Large intestine (tissue), 12 donors: ENCODE data around the gene KRT9. TPM values are rescaled to one million over a fixed set of nuclear protein-coding genes. Genes with fewer than 3 reads are reported as not detected.
"Not testable (repeated sequence)": the region's sequence is repeated elsewhere in the genome, so short reads cannot be mapped to it uniquely, and the experiment has no call there.

Source experiments
- DNase-seq, 2 donors: peaks; one replicate each; pipeline versions ENCODE4 v3.0.0 to v3.0.0-alpha.2; 2013
- H3K27ac ChIP-seq: one replicate; pipeline ENCODE4 v1.5.1; 2013; ENCODE audit warnings: low read length
- H3K27me3 ChIP-seq: 2 replicates; pipeline ENCODE4 v1.6.1; 2013; ENCODE audit warnings: low read length; ENCODE audit not compliant: control insufficient read depth, insufficient read depth
- H3K36me3 ChIP-seq: 2 replicates; pipeline ENCODE4 v1.6.1; 2013; ENCODE audit warnings: low read length; ENCODE audit not compliant: control insufficient read depth, insufficient read depth
- H3K4me1 ChIP-seq: one replicate; pipeline ENCODE4 v1.6.1; 2013; ENCODE audit warnings: low read length; ENCODE audit not compliant: control insufficient read depth, insufficient read depth
- H3K4me3 ChIP-seq: one replicate; pipeline ENCODE4 v1.5.1; 2013; ENCODE audit warnings: low read length
- H3K9me3 ChIP-seq: one replicate; pipeline ENCODE4 v1.6.1; 2013; ENCODE audit warnings: mild to moderate bottlenecking, low read depth, low read length, moderate library complexity; ENCODE audit not compliant: control insufficient read depth
- WGBS: methylation state at CpG from one replicate; pipeline ENCODE4 v1.1.5; 2013; ENCODE audit warnings: low lambda C conversion rate; ENCODE audit not compliant: insufficient coverage; 5-methylcytosine and 5-hydroxymethylcytosine counted together
- long read RNA-seq, 11 donors: transcript quantifications; one replicate each; lab custom pipeline, GENCODE V29; 2026
- polyA plus RNA-seq: library from polyadenylated mRNA; unstranded; fragments of 120-200 nt; gene quantifications from one replicate; pipeline ENCODE4 v1.2.1, GENCODE V29; 2013

The KRT9 gene
- polyA plus RNA-seq = not detected
- long read RNA-seq, donor 1 = 0 reads
- long read RNA-seq, donor 2 = 0 reads
- long read RNA-seq, donor 3 = 0 reads
- long read RNA-seq, donor 4 = 0 reads
- long read RNA-seq, donor 5 = 0 reads
- long read RNA-seq, donor 6 = 0 reads
- long read RNA-seq, donor 7 = 0 reads
- long read RNA-seq, donor 8 = 0 reads
- long read RNA-seq, donor 9 = 0 reads
- long read RNA-seq, donor 10 = 0 reads
- long read RNA-seq, donor 11 = 0 reads

- WGBS = no CpG with 5 or more reads among the region's 24 CpGs
- H3K9me3 ChIP-seq = no peaks in the 10 kb centered on the region
- DNase-seq = no peak
- no peak within 1 kb of the TSS for H3K4me3 ChIP-seq
- H3K27ac ChIP-seq = no peak within 1 kb of the TSS
- H3K27me3 ChIP-seq = peaks cover 46% of the 10 kb centered on the region
- no peaks in the 10 kb centered on the region for H3K4me1 ChIP-seq
- H3K36me3 ChIP-seq = no peaks in the 10 kb centered on the region
These were observed at the start of gene KRT9 for GRCh38 chr17:41571561-41572434. Gene KRT9 (minus strand): TSS chr17:41572059. CDS start chr17:41571992, 67 bp downstream.

- WGBS = 100% methylated on average over 6 of the region's 11 CpGs
- DNase-seq, H3K4me3 ChIP-seq, H3K9me3 ChIP-seq, H3K27ac ChIP-seq, H3K36me3 ChIP-seq, H3K4me1 ChIP-seq, H3K27me3 ChIP-seq: not testable (repeated sequence)
These were observed 49.6 kb upstream of the KRT9 start for GRCh38 chr17:41621435-41621817.

- Histone ChIP-seq H3K4me3 (no peak overlapping the region), H3K27ac (no peak overlapping the region), H3K27me3 (no peaks in the 10 kb centered on the region), H3K36me3 (no peaks in the 10 kb centered on the region), H3K4me1 (no peaks in the 10 kb centered on the region), H3K9me3 (no peaks in the 10 kb centered on the region)
- DNase-seq = no peak
- no CpG with 5 or more reads among the region's 21 CpGs for WGBS
These were observed 49.0 kb upstream of the KRT9 start for GRCh38 chr17:41620583-41621434.

DNA sequence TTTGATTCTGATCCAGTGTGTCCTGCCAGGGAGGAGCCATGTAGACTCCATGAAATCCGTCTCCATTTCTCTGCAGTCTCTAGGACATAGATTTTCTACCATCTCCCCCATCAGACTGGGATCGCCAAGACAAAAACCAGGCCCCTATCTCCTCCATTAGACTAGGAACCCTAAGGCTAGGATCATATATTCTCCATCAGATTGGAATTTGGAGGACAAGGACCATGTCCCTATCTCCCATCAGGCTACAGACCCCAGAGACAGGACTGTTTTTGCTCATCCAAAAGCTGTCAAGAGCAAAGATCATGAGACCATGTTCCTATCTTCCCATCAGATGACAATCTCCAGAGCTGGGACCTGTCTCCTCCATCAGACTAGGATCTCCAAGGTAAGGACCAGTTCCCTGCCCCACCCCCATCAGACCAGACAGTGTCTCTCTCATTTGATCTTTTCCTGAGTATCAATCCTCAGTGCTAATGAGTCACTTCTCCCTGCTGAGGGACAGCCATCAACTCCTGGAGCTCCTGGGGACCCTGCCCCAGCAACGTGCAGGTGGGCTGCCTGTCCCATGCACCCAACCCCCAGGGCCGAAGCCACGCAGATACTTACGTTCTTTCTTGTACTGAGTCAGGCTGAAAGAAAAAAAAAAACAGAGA is 48.2 kb upstream of the KRT9 start:
- DNase-seq, H3K27ac ChIP-seq, H3K9me3 ChIP-seq, H3K4me3 ChIP-seq, H3K27me3 ChIP-seq, H3K36me3 ChIP-seq, H3K4me1 ChIP-seq: not testable (repeated sequence)
- WGBS = no CpG with 5 or more reads among the region's 6 CpGs

DNA sequence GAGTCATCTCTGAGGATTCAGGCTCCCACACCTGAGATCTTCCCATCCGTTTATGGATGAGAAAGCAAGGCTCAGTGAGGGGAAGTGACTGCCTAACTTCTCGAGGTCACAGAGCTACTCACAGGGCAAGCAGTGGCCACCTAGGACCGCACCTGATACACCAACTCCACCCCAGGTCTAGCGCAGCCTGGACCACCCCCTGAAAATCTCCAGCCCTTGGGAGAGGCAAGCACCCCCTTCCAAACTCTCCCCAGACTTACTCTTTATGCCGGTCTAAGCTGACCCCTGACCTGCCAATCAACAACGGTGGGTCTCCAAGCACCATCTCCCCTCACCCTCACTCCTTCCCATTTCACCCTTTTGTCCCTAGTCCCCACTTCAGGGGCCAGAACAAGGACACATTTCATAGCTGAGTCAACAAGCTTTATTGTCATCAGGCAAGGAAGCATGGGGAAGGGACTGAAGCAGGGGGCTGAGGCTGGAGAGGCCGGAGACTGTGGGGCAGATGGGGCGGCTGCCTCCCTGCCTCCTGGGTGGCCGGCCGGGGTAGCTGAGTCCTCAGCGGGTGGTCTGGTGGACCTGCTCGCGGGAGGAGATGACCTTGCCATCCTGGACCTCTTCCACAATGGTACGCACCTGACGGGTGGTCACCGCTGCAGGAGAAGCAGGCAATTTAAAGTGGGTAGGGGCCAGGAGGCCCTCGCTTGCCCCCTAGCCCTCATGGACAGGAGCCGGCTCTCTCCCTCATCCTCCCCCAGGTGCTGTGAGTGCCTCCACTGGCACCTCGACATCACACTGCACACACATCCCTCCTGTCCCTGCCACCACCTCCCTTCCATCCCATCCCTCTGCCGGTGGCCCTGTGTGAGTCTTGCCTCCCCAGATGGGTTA is 47.4 kb upstream of the KRT9 start:
- WGBS = no CpG with 5 or more reads among the region's 20 CpGs
- no peak for DNase-seq
- Histone ChIP-seq H3K4me3 (no peak overlapping the region), H3K4me1 (no peaks in the 10 kb centered on the region), H3K27ac (no peak overlapping the region), H3K9me3 (no peaks in the 10 kb centered on the region), H3K27me3 (no peaks in the 10 kb centered on the region), H3K36me3 (no peaks in the 10 kb centered on the region)

GRCh38 chr17:41618341-41619035 is 46.6 kb upstream of the KRT9 start:
- WGBS = no CpG with 5 or more reads among the region's 13 CpGs
- Histone ChIP-seq H3K27me3 (no peaks in the 10 kb centered on the region), H3K9me3 (no peaks in the 10 kb centered on the region), H3K36me3 (no peaks in the 10 kb centered on the region), H3K4me3 (no peak overlapping the region), H3K27ac (no peak overlapping the region), H3K4me1 (no peaks in the 10 kb centered on the region)
- no peak for DNase-seq

DNA sequence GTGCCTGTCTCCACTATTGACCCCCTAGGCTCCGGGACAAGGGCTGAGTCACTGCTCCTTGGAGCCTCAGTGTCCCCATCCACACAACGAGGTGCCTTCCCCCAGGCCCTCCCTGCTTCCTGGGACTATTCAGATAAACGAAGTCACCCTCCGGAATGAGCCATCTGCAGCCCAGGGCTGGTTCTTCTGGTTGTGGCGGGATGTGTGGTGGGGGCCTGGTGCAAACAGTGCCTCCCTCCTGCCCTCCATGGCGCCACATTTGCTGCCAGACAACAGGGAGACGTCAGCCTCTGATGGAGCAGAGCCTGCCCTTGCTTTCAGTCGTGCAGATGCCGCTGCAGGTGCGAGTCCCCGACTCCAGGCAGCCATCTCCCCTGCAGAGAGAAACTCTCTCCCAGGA is 45.8 kb upstream of the KRT9 start:
- Histone ChIP-seq H3K27me3 (no peaks in the 10 kb centered on the region), H3K4me3 (no peak overlapping the region), H3K36me3 (no peaks in the 10 kb centered on the region), H3K4me1 (no peaks in the 10 kb centered on the region), H3K9me3 (no peaks in the 10 kb centered on the region), H3K27ac (no peak overlapping the region)
- no CpG with 5 or more reads among the region's 11 CpGs for WGBS
- DNase-seq = no peak

DNA sequence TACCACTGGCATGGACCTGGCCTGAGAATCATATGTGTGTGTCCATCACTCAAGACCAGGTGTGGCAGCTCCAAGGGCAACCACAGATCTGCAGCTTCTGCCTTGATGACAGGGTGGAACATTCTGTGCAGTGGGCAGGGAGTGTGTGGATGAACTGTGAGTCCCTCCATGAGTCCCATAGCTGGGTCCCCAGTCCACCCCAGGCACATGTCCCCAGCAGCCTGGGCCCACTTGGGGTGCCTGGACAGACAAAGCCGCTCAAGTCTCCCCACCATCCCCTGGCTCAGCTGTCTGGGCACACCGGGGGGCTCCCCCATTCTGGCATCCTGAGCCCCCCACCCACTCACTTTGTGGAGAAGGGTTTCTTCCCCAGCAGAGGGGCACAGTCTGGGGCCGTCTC is 45.3 kb upstream of the KRT9 start:
- Histone ChIP-seq H3K36me3 (no peaks in the 10 kb centered on the region), H3K27me3 (no peaks in the 10 kb centered on the region), H3K4me1 (no peaks in the 10 kb centered on the region), H3K9me3 (no peaks in the 10 kb centered on the region), H3K4me3 (no peak overlapping the region), H3K27ac (no peak overlapping the region)
- no peak for DNase-seq
- no CpG with 5 or more reads among the region's 3 CpGs for WGBS

DNA sequence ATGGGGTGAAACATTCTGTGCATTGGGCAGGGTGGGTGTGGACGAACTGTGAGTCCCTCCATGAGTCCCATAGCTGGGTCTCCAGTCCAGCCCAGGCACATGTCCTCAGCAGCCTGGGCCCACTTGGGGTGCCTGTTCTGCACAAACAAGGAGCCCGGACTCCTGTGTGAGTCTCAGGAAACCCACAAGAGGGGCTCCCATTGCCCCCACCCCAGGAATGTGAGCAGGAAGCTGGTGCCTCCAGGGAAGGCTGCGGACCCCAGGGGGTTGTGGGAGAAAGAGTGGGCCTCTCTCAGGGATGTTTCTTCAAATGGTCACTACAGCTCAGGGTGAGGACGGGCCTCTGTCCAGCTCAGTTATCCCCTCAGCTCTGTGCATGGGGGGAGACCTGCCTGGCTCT is 44.6 kb upstream of the KRT9 start:
- no CpG with 5 or more reads among the region's 4 CpGs for WGBS
- not testable (repeated sequence) for H3K4me3 ChIP-seq, DNase-seq, H3K27me3 ChIP-seq, H3K9me3 ChIP-seq, H3K36me3 ChIP-seq, H3K27ac ChIP-seq, H3K4me1 ChIP-seq
